Measurements from ENCODE around the gene PYURF. TPM values are rescaled to one million over a fixed set of nuclear protein-coding genes. Genes with fewer than 3 reads are reported as not detected.
A peak's percentile ranks its signal among the peaks of the same experiment; 100 is the strongest.

PYURF gene
- total RNA-seq, 4 donors from 2014 or later, result 82.9 to 270 (median 140) TPM

DNA sequence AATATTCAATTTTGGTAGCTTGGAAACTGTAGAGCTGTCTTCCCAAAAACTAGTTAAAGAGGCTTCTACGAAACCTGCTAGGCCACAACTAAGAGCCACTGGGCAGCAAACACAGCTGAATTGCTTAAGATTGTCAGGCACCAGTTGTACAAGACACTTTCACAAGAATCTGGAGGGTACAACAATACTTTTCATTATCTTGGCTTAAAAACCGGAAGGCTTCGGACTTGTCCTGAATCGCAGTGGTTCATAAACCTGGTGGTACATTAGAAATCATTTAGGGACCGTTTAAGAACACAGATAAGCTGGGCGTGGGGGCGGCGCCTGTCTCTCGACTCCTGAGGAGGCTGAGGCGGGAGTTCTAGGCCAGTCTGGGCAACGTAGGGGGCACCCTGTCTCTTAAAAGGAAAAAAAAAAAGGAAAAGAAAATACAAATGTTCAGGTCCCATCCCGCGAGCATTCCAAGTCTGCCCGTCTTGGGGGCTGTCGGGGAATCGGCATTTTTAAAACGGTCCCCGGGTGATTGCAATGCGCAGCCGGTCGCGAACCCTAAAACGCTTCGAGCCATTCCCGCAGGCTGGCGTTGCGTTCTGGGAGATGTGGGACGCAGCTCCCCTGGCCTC lies 763 bp downstream of the PYURF start:
- TF ChIP-seq POLR2A (IDR thresholded peaks at IDR 0.05), result no peak
- TF ChIP-seq, protein P1, sequence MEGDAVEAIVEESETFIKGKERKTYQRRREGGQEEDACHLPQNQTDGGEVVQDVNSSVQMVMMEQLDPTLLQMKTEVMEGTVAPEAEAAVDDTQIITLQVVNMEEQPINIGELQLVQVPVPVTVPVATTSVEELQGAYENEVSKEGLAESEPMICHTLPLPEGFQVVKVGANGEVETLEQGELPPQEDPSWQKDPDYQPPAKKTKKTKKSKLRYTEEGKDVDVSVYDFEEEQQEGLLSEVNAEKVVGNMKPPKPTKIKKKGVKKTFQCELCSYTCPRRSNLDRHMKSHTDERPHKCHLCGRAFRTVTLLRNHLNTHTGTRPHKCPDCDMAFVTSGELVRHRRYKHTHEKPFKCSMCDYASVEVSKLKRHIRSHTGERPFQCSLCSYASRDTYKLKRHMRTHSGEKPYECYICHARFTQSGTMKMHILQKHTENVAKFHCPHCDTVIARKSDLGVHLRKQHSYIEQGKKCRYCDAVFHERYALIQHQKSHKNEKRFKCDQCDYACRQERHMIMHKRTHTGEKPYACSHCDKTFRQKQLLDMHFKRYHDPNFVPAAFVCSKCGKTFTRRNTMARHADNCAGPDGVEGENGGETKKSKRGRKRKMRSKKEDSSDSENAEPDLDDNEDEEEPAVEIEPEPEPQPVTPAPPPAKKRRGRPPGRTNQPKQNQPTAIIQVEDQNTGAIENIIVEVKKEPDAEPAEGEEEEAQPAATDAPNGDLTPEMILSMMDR (IDR thresholded peaks at IDR 0.05), result no peak
- no peaks in the 10 kb centered on the region for H3K36me3 ChIP-seq
- H3K9me3 ChIP-seq, result no peaks in the 10 kb centered on the region
- intact Hi-C loops (cut with DNase I; ENCODE audit: low total_unique reads), result no loop called here
- no peaks in the 10 kb centered on the region for H3K4me1 ChIP-seq
- peak; percentile 30 to 38 for DNase-seq
- H3K27me3 ChIP-seq, result no peaks in the 10 kb centered on the region
- H3K27ac ChIP-seq, result peak overlapping the region; percentile 93 to 96
- peak overlapping the region; percentile 78 to 100 for H3K4me3 ChIP-seq

- no peak for TF ChIP-seq POLR2A (IDR thresholded peaks at IDR 0.05)
- TF ChIP-seq, protein P1 (IDR thresholded peaks at IDR 0.05), result no peak
- Histone ChIP-seq H3K4me1 (no peaks in the 10 kb centered on the region), H3K36me3 (no peaks in the 10 kb centered on the region), H3K27ac (no peak overlapping the region), H3K4me3 (no peak overlapping the region), H3K9me3 (no peaks in the 10 kb centered on the region), H3K27me3 (no peaks in the 10 kb centered on the region)
- intact Hi-C loops (cut with DNase I; ENCODE audit: low total_unique reads), result loop anchor here (5.0 kb wide), 1 partner anchor 297 kb away; no protein-coding TSS in a partner anchor
- no peak for DNase-seq
Observed at GRCh38 chr4:88518911-88519310, 4.7 kb downstream of the PYURF start.

GRCh38 chr4:88517825-88518224 lies 5.8 kb downstream of the PYURF start:
- intact Hi-C loops (cut with DNase I; ENCODE audit: low total_unique reads), result loop anchor here (5.0 kb wide), 1 partner anchor 296 kb away; no protein-coding TSS in a partner anchor
- no peaks in the 10 kb centered on the region for H3K9me3 ChIP-seq
- H3K27me3 ChIP-seq, result no peaks in the 10 kb centered on the region
- no peak for TF ChIP-seq POLR2A (IDR thresholded peaks at IDR 0.05)
- TF ChIP-seq, protein P1 (IDR thresholded peaks at IDR 0.05), result no peak
- H3K4me3 ChIP-seq, result no peak overlapping the region
- H3K27ac ChIP-seq, result no peak overlapping the region
- H3K4me1 ChIP-seq, result no peaks in the 10 kb centered on the region
- DNase-seq, result no peak
- no peaks in the 10 kb centered on the region for H3K36me3 ChIP-seq

- H3K4me3 ChIP-seq, result no peak overlapping the region
- TF ChIP-seq POLR2A (IDR thresholded peaks at IDR 0.05), result no peak
- TF ChIP-seq, protein P1 (IDR thresholded peaks at IDR 0.05), result no peak
- no peaks in the 10 kb centered on the region for H3K4me1 ChIP-seq
- no peaks in the 10 kb centered on the region for H3K9me3 ChIP-seq
- no peak for DNase-seq
- intact Hi-C loops (cut with DNase I; ENCODE audit: low total_unique reads), result loop anchor here (5.0 kb wide), 1 partner anchor 294 kb away; no protein-coding TSS in a partner anchor
- H3K27ac ChIP-seq, result no peak overlapping the region
- no peaks in the 10 kb centered on the region for H3K27me3 ChIP-seq
- H3K36me3 ChIP-seq, result no peaks in the 10 kb centered on the region
Observed at GRCh38 chr4:88516746-88517145, 6.8 kb downstream of the PYURF start.
